ENCODE measurements around the gene SLTM.

The SLTM gene

DNA sequence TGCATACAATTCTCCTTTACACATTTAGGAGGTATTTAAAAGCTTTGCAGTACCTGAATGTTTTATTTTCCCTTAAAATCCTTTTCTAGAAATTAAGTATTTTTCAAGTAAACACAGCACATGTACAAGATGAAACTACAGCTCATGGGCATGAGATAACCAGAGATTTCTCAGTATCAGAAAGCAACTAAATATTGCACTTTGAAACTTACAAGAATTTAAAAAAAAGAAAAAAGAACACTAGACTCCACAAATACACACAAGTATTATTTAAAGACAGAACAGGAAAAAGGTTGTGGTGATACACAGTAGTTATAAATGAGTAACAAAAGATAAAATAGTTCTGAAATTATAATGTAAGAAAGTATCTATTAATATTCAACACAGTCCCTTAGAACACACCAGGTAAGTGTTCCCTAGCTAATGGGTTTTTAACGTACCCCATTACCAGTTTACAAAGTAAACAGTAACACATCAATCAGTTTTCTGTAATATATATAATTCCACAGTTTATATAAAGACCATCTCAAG lies 35.3 kb downstream of the SLTM start:
- TF ChIP-seq RAD21 (IDR thresholded peaks at IDR 0.05; ENCODE audit: low read depth), result no peak
- no peak for TF ChIP-seq USF1 (IDR thresholded peaks at IDR 0.05)
- TF ChIP-seq FOXM1 (IDR thresholded peaks at IDR 0.05; ENCODE audit: borderline replicate concordance, low read depth), result no peak

- TF ChIP-seq YY1 (IDR thresholded peaks at IDR 0.05; ENCODE audit: low read depth) (no peak), CREB1 (IDR thresholded peaks at IDR 0.05; ENCODE audit: low read depth) (no peak), CEBPB (IDR thresholded peaks at IDR 0.05) (no peak), ZBTB7A (IDR thresholded peaks at IDR 0.05; ENCODE audit: low read depth) (no peak), REST (IDR thresholded peaks at IDR 0.05; ENCODE audit: low read depth) (no peak), USF1 (IDR thresholded peaks at IDR 0.05) (no peak), MAX (IDR thresholded peaks at IDR 0.05) (no peak), RAD21 (IDR thresholded peaks at IDR 0.05; ENCODE audit: low read depth) (no peak), EGR1 (IDR thresholded peaks at IDR 0.05) (no peak), TEAD4 (IDR thresholded peaks at IDR 0.05) (no peak), EP300 (IDR thresholded peaks at IDR 0.05; ENCODE audit: borderline replicate concordance) (no peak)
Measured at GRCh38 chr15:58889363-58889762, 44.1 kb downstream of the SLTM start.

DNA sequence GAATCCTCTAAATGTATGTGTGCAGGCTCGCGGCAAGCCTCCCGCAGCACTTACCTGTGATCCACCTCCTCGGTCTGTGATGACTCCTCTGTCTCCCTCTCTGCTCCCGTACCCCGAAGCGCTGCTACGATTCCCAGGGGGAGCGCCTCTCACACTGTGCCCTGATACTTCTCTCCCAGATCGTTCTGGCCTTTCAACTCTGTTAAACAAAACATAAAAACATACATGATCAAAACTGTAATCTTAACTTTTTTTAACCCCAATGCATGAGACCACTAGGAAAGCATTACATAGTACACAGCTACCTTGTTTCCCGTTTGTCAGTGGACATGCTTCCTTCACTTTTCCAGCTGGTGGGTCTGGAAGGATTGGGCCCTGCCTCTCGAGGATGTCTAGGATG lies 46.6 kb downstream of the SLTM start:
- TF ChIP-seq TCF12 (IDR thresholded peaks at IDR 0.05; ENCODE audit: low read depth) (no peak), TEAD4 (IDR thresholded peaks at IDR 0.05) (no peak), YY1 (IDR thresholded peaks at IDR 0.05; ENCODE audit: low read depth) (no peak), FOXM1 (IDR thresholded peaks at IDR 0.05; ENCODE audit: borderline replicate concordance, low read depth) (no peak), TAF1 (IDR thresholded peaks at IDR 0.05; ENCODE audit: low read depth) (no peak), REST (IDR thresholded peaks at IDR 0.05; ENCODE audit: low read depth) (no peak), EGR1 (IDR thresholded peaks at IDR 0.05) (no peak), EP300 (IDR thresholded peaks at IDR 0.05; ENCODE audit: borderline replicate concordance) (no peak), CEBPB (IDR thresholded peaks at IDR 0.05) (no peak), ZBTB7A (IDR thresholded peaks at IDR 0.05; ENCODE audit: low read depth) (no peak), RAD21 (IDR thresholded peaks at IDR 0.05; ENCODE audit: low read depth) (no peak)

GRCh38 chr15:58882243-58882642 lies 51.2 kb downstream of the SLTM start:
- TF ChIP-seq TCF12 (IDR thresholded peaks at IDR 0.05; ENCODE audit: low read depth) (no peak), ZBTB7A (IDR thresholded peaks at IDR 0.05; ENCODE audit: low read depth) (no peak), CEBPB (IDR thresholded peaks at IDR 0.05) (no peak), NFIC (IDR thresholded peaks at IDR 0.05) (no peak), YY1 (IDR thresholded peaks at IDR 0.05; ENCODE audit: low read depth) (no peak), REST (IDR thresholded peaks at IDR 0.05; ENCODE audit: low read depth) (no peak), FOXM1 (IDR thresholded peaks at IDR 0.05; ENCODE audit: borderline replicate concordance, low read depth) (no peak), TEAD4 (IDR thresholded peaks at IDR 0.05) (no peak), EGR1 (IDR thresholded peaks at IDR 0.05) (no peak), EP300 (IDR thresholded peaks at IDR 0.05; ENCODE audit: borderline replicate concordance) (no peak), USF1 (IDR thresholded peaks at IDR 0.05) (no peak)

GRCh38 chr15:58880320-58880719 lies 53.2 kb downstream of the SLTM start:
- no peak for TF ChIP-seq MAX (IDR thresholded peaks at IDR 0.05)
- no peak for TF ChIP-seq TEAD4 (IDR thresholded peaks at IDR 0.05)
- no peak for TF ChIP-seq FOXM1 (IDR thresholded peaks at IDR 0.05; ENCODE audit: borderline replicate concordance, low read depth)

Data from Ishikawa (cell line).